ENCODE data around the gene MKNK2.

DNA sequence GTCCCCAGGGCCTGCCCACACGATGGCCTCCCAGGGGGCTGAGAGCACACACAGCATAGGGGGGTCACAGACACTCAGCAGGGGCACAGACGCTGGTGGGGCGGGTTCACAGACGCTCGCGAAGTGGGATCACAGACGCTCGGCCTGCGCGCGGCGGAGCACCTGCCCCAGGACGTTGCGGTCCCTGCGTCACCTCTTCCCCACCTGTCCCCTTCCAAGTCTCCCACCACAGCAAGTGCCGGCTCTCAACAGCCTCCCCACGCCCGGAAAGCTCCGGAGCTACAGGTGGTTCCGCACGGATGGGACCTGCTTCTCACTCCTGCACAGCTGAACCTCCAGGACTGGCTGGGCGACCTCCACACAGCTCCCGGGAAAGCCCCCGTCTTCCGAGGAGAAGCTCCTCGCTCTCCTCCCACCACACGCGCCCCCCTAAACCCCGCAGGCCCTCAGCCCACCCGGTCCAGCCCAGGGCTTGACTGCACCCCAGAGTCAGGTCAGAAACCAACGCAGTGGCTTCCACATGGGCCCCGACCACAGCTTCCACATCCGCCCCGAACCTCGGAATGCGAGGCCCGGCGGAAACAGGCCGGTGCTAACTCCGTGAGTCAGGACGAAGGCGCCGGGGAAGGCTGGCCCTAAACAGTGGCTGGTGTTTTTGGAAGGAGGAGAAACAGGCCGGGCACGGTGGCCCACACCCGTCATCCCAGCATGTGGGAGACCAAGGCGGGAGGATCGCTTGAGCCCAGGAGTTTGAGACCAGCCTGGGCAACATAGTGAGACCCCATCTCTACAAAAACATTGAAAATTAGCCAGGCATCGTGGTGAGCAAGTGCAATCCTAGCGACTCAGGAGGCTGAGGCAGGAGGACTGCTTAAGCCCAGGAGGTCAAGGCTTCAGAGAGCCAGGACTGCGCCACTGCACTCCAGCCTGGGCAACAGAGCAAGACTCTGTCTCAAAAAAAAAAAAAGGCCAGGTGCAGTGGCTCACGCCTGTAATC is 52.0 kb downstream of the MKNK2 start:
- TF ChIP-seq, protein P1, sequence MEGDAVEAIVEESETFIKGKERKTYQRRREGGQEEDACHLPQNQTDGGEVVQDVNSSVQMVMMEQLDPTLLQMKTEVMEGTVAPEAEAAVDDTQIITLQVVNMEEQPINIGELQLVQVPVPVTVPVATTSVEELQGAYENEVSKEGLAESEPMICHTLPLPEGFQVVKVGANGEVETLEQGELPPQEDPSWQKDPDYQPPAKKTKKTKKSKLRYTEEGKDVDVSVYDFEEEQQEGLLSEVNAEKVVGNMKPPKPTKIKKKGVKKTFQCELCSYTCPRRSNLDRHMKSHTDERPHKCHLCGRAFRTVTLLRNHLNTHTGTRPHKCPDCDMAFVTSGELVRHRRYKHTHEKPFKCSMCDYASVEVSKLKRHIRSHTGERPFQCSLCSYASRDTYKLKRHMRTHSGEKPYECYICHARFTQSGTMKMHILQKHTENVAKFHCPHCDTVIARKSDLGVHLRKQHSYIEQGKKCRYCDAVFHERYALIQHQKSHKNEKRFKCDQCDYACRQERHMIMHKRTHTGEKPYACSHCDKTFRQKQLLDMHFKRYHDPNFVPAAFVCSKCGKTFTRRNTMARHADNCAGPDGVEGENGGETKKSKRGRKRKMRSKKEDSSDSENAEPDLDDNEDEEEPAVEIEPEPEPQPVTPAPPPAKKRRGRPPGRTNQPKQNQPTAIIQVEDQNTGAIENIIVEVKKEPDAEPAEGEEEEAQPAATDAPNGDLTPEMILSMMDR (conservative IDR thresholded peaks at IDR 0.05), result no peak
- TF ChIP-seq ZFX (IDR thresholded peaks at IDR 0.05), result no peak
